ACC112 (cell line): ENCODE results near the gene ZSWIM5.
"Not testable (repeated sequence)": the region's sequence is repeated elsewhere in the genome, so short reads cannot be mapped to it uniquely, and the experiment has no call there.

Experiments
- H2AFZ ChIP-seq: fragments of 200-600 bp; sonication (generic); one replicate; pipeline ENCODE4 v1.6.0; 2017; ENCODE audit warnings: antibody characterized with exemption, low read length; ENCODE audit not compliant: unreplicated experiment
- H3K27ac ChIP-seq: fragments of 200-600 bp; sonication (generic); 2 replicates; pipeline ENCODE4 v1.5.1; 2014; ENCODE audit warnings: low read depth, mild to moderate bottlenecking, antibody characterized with exemption, low read length, moderate library complexity
- H3K27me3 ChIP-seq: fragments of 200-600 bp; sonication (generic); 2 replicates; pipeline ENCODE4 v1.6.1; 2014; ENCODE audit warnings: mild to moderate bottlenecking, antibody characterized with exemption, low read length, moderate library complexity, mixed read lengths; ENCODE audit not compliant: insufficient read depth
- H3K36me3 ChIP-seq: fragments of 200-600 bp; sonication (generic); 2 replicates; pipeline ENCODE4 v1.6.1; 2016; ENCODE audit warnings: mild to moderate bottlenecking, antibody characterized with exemption, low read length, moderate library complexity, mixed read lengths; ENCODE audit not compliant: insufficient read depth
- H3K4me1 ChIP-seq: fragments of 200-600 bp; sonication (generic); one replicate; pipeline ENCODE4 v1.6.1; 2016; ENCODE audit warnings: low read length, mixed read lengths; ENCODE audit not compliant: insufficient read depth, unreplicated experiment, control insufficient read depth
- H3K4me3 ChIP-seq: fragments of 200-600 bp; sonication (generic); 2 replicates; pipeline ENCODE4 v1.5.1; 2014; ENCODE audit warnings: mild to moderate bottlenecking, low read depth, low read length
- H3K79me2 ChIP-seq: fragments of 200-600 bp; sonication (generic); one replicate; pipeline ENCODE4 v1.6.0; 2016; ENCODE audit warnings: low read length; ENCODE audit not compliant: control insufficient read depth, unreplicated experiment, insufficient read depth

Gene ZSWIM5

DNA sequence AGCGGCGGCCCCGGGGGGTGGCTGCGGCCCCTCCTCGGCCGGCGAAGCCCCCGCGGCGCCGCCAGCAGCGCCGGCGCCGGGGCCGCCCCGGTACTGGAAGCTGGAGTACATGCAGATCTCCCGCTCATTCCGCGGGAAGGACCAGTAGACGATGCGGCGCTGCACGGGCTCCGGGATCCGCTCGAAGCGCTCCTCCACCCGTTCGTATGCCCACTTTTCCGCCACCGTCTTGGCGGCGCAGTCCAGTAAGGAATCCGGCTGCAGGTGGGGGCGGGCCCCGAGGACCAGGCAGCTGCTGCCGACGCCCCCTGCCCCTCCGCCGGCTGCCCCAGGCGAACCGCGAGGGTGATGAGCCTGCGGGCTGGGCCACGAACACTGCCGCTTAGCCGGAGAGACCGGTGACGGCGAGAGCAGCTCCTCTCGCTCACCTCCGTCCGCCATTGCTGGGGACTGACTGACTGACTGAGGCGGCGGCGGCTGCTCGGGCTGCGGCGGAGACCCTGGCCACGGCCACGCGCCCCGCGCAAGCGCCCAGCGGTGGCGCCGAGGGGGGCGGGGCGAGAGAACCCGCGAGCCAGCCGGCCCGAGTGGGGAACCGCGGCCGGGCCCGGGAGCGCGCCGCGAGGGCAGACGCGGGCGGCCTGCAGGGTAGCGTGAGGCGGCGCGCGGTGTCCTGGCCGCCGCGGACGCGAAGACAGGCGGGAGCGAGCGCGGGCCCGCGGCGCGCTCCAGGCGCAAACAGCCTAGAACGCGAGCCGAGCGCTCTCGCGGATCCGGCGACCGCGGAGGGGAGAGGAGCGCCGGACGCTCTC lies at the start of gene ZSWIM5:
Gene ZSWIM5, minus strand, starts transcription at position 696 of the 812 bp plus-strand sequence. Its CDS starts 255 bp downstream, at position 441.
- Histone ChIP-seq H3K4me3 (peak within 1 kb of the TSS; percentile 91), H3K79me2 (no peaks in the 10 kb centered on the region), H2AFZ (peak within 1 kb of the TSS; percentile 87), H3K27ac (peak within 1 kb of the TSS; percentile 49), H3K4me1 (peaks cover 23% of the 10 kb centered on the region), H3K36me3 (no peaks in the 10 kb centered on the region), H3K27me3 (no peaks in the 10 kb centered on the region)

DNA sequence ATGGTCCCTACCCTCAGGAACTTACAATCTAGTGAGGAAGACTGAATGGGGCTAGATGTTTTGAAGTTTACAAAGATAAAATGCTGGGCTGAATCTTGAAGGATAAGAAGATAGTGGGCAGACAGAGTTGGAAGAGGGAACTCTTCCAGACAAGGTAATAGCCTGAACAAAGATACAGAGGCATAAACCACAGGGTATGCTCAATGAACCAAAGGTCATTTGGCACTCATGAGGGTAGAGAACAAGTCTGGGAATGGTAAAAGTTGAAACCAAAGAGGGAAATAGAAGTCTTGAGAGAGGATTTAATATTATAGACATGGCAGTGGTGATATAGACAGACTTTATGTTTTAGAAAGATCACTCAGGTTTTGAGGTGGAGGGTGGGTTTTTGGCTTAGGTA lies 48.1 kb upstream of the ZSWIM5 start:
- no peaks in the 10 kb centered on the region for H3K27me3 ChIP-seq
- H3K4me3 ChIP-seq = no peak overlapping the region
- no peak overlapping the region for H3K27ac ChIP-seq
- no peaks in the 10 kb centered on the region for H3K79me2 ChIP-seq
- no peak overlapping the region for H2AFZ ChIP-seq
- H3K36me3 ChIP-seq = 0 out of 2 replicates have a peak, but pooled peaks cover 6% of the 10 kb centered on the region
- H3K4me1 ChIP-seq = no peaks in the 10 kb centered on the region

DNA sequence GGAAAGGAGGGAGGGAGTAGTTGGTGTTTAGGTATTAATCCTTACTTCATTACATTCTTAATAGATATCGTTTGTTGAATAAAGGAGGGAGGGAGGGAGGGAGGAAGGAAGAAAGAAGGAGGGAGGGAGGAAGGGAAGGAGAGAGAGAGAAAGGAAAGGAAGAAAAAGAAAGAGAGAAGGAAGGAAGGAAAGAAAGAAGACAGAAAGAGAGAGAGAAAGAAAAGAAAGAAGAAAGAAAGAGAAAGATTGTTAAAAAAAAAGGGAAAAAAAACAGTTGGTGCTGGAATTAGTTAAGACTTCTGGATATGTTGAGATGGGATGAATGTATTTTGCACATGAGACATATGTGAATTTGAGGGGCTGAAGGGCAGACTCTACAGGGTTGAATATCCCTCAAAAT lies 44.1 kb upstream of the ZSWIM5 start:
- H3K4me3 ChIP-seq = no peak overlapping the region
- no peak overlapping the region for H3K27ac ChIP-seq
- H3K79me2 ChIP-seq = no peaks in the 10 kb centered on the region
- H2AFZ ChIP-seq = no peak overlapping the region
- peaks cover 12% of the 10 kb centered on the region for H3K4me1 ChIP-seq
- H3K36me3 ChIP-seq = no peaks in the 10 kb centered on the region
- H3K27me3 ChIP-seq = no peaks in the 10 kb centered on the region

DNA sequence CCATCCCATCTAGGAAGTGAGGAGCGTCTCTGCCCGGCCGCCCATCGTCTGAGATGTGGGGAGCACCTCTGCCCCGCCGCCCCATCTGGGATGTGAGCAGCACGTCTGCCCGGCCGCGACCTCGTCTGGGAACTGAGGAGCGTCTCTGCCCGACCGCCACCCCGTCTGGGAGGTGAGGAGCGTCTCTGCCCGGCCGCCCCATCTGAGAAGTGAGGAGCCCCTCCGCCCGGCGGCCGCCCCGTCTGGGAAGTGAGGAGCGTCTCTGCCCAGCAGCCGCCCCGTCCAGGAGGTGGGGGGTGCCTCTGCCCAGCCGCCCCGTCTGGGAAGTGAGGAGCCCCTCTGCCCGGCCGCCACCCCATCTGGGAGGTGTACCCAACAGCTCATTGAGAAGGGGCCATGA lies 41.6 kb upstream of the ZSWIM5 start:
- not testable (repeated sequence) for H3K27me3 ChIP-seq, H3K4me3 ChIP-seq

DNA sequence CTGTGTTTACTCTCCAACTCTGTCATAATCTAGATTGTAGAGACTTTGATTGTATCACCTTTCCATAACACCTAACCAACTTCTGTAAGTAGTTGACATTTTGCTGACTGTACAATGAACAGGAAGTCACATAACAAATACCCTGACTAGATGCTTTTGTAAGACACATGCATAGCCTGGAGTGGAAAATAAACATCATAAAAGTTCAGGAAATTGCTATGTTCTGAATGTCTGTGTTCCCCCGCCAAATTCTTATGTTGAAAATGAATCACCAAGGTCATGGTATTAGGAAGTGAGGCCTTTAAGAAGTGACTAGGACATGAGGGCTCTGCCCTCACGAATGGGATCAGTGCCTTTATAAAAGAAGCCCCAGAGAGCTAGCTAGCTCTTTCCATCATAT lies 40.4 kb upstream of the ZSWIM5 start:
- peak overlapping the region; percentile 90 for H3K27ac ChIP-seq
- H2AFZ ChIP-seq = peak overlapping the region; percentile 16
- H3K4me1 ChIP-seq = peaks cover 12% of the 10 kb centered on the region
- no peaks in the 10 kb centered on the region for H3K79me2 ChIP-seq
- H3K4me3 ChIP-seq = no peak overlapping the region
- H3K36me3 ChIP-seq = no peaks in the 10 kb centered on the region
- H3K27me3 ChIP-seq = no peaks in the 10 kb centered on the region

More for the DNA sequence above, 41.6 kb upstream of the ZSWIM5 start:
- H3K79me2 ChIP-seq, H3K27ac ChIP-seq, H3K36me3 ChIP-seq, H2AFZ ChIP-seq: not testable (repeated sequence)
- peaks cover 12% of the 10 kb centered on the region for H3K4me1 ChIP-seq

DNA sequence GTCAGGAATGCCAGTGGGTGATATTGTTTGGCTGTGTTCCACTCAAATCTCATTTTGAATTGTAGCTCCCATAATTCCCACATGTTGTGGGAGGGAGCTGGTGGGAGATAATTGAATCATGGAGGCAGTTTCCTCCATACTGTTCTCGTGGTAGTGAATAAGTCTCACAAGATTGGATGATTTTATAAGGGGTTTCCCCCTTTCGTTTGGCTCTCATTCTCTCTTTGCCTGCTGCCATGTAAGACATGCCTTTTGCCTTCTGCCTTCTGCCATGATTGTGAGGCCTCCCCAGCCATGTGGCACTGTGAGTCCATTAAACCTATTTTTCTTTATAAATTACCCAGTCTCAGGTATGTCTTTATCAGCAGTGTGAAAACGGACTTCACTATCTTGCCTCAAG lies 40.0 kb upstream of the ZSWIM5 start:
- not testable (repeated sequence) for H3K79me2 ChIP-seq, H3K36me3 ChIP-seq, H3K4me3 ChIP-seq, H3K27me3 ChIP-seq
- Histone ChIP-seq H3K4me1 (peaks cover 12% of the 10 kb centered on the region), H3K27ac (peak overlapping the region; percentile 90), H2AFZ (peak overlapping the region; percentile 16)

DNA sequence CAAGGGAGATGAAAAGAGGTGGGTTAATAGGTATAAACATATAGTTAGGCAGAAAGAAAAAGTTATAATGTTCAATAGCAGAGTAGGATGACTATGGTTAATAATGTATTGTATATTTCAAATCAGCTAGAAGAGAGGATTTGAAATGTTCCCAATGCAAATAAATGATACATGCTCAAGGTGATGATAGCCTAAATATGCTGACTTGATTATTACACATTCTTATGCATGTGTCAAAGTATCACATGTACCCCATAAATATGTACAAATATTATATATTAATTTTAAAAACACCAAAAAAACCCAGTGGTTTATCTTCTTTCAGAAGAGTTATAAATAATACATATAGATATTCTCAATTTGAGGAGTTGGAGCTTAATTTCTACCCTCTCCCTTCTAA lies 38.3 kb upstream of the ZSWIM5 start:
- Histone ChIP-seq H2AFZ (no peak overlapping the region), H3K79me2 (no peaks in the 10 kb centered on the region), H3K4me3 (no peak overlapping the region), H3K36me3 (no peaks in the 10 kb centered on the region), H3K4me1 (peaks cover 12% of the 10 kb centered on the region), H3K27ac (no peak overlapping the region), H3K27me3 (no peaks in the 10 kb centered on the region)

DNA sequence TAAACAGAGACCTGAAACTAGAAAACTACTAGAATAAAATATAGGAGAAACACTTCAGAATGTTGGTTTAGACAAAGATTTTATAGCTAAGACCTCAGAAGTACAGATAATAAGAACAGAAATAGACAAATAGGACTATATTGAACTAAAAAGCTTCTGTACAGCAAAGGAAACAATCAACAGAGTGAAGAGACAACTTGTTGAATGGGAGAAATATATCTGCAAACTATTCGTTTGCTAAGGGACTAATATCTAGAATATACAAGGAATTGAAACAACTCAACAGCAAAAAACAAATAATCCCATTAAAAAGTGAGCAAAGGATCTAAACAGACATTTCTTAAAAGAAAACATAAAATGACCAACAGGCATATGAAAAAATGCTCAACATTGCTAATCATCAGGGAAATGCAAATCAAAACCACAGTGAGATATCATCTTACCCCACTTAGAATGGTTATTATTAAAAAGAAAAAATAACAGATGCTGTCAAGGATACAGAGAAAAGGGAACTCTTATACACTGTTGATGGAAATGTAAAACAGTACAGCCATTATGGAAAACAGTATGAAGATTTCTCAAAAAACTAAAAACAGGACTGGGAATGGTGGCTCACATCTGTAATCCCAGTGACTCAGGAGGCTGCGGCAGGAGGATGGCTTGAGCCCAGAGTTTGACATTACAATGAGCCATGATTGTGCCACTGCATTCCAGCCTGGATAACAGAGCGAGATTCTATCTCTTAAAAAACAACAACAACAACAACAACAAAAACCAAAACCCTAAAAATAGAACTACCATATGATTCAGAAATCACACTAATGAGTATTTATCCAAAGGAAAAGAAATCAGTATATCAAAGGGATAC lies 37.3 kb upstream of the ZSWIM5 start:
- no peaks in the 10 kb centered on the region for H3K36me3 ChIP-seq
- peak overlapping the region; percentile 17 for H2AFZ ChIP-seq
- peaks cover 16% of the 10 kb centered on the region for H3K4me1 ChIP-seq
- H3K4me3 ChIP-seq = no peak overlapping the region
- H3K27me3 ChIP-seq = no peaks in the 10 kb centered on the region
- no peak overlapping the region for H3K27ac ChIP-seq
- no peaks in the 10 kb centered on the region for H3K79me2 ChIP-seq

DNA sequence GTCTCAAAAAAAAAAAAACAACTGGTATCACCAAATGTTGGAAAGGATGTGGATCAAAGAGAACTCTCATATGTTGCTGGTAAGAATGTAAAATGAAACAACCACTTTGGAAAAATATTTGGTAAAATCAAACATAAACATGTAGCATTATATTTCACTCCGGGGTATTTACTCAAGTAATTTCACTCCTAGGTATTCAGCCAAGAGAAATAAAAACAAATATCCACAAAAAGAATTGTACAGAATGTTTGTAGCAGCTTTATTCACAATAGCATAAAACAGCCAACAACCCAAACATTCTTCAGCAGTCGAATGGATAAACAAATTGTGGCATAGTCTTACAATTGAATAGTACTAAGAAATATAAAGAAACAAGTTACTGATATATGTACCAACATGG lies 32.4 kb upstream of the ZSWIM5 start:
- H3K36me3 ChIP-seq = no peaks in the 10 kb centered on the region

DNA sequence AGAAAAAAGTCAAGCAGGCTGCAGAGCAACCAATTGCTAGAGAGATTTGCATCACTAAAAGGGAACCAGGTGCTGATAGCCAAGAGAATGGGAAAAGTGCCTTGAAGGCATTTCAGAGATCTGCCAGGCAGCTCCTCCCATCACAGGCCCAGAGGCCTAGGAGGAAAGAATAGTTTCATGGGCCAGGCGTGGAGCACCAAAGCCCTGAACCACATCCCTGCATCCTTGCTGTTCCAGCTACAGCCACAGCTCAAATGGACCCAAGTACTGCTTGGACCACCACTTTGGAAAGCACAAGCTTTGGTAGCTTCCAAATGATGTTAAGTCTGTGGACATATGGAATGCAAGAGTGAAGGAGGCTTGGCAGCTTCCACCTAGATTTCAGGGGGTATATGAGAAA lies 29.7 kb upstream of the ZSWIM5 start:
- Histone ChIP-seq H3K4me3 (no peak overlapping the region), H3K27ac (no peak overlapping the region), H2AFZ (no peak overlapping the region), H3K79me2 (no peaks in the 10 kb centered on the region), H3K27me3 (no peaks in the 10 kb centered on the region), H3K4me1 (peaks cover 4% of the 10 kb centered on the region), H3K36me3 (no peaks in the 10 kb centered on the region)

More for the DNA sequence above, 32.4 kb upstream of the ZSWIM5 start:
- no peak overlapping the region for H2AFZ ChIP-seq
- peaks cover 4% of the 10 kb centered on the region for H3K4me1 ChIP-seq
- no peaks in the 10 kb centered on the region for H3K27me3 ChIP-seq
- H3K79me2 ChIP-seq = no peaks in the 10 kb centered on the region
- no peak overlapping the region for H3K4me3 ChIP-seq
- no peak overlapping the region; the same call in 1 of the 2 replicates for H3K27ac ChIP-seq
